GM23248 (cell line): ENCODE measurements around the gene USP37. TPM values are rescaled to one million over a fixed set of nuclear protein-coding genes. Genes with fewer than 3 reads are reported as not detected.

Experiments used
- DNase-seq: peaks from one replicate; pipeline ENCODE4 v3.0.0-alpha.2; 2015
- H2AFZ ChIP-seq: fragments of 200-600 bp; sonication (generic); 2 replicates; pipeline ENCODE4 v1.6.1; 2016; ENCODE audit warnings: antibody characterized with exemption
- H3F3A ChIP-seq: fragments of 200-600 bp; sonication (generic); 2 replicates; pipeline ENCODE4 v1.6.1; 2016; ENCODE audit warnings: mild to moderate bottlenecking, antibody characterized with exemption, mixed run types; ENCODE audit not compliant: insufficient read depth
- H3K27ac ChIP-seq: fragments of 200-600 bp; sonication (generic); 2 replicates; pipeline ENCODE4 v1.5.1; 2016; ENCODE audit warnings: mild to moderate bottlenecking
- H3K27me3 ChIP-seq: fragments of 200-600 bp; sonication (generic); replicated peaks from 2 replicates; pipeline ENCODE4 v1.6.1; 2016; ENCODE audit warnings: mild to moderate bottlenecking; ENCODE audit not compliant: insufficient read depth
- H3K36me3 ChIP-seq: fragments of 200-600 bp; sonication (generic); 2 replicates; pipeline ENCODE4 v1.6.1; 2016; ENCODE audit warnings: low read depth, mild to moderate bottlenecking
- H3K4me1 ChIP-seq: fragments of 200-600 bp; sonication (generic); 2 replicates; pipeline ENCODE4 v1.6.1; 2016; ENCODE audit warnings: mild to moderate bottlenecking; ENCODE audit not compliant: insufficient read depth
- H3K4me2 ChIP-seq: fragments of 200-600 bp; sonication (generic); one replicate; pipeline ENCODE4 v1.6.1; 2016; ENCODE audit warnings: mild to moderate bottlenecking; ENCODE audit not compliant: unreplicated experiment
- H3K4me3 ChIP-seq: fragments of 200-600 bp; sonication (generic); 2 replicates; pipeline ENCODE4 v1.5.1; 2016; ENCODE audit warnings: mild to moderate bottlenecking
- H3K79me2 ChIP-seq: fragments of 200-600 bp; sonication (generic); 2 replicates; pipeline ENCODE4 v1.6.1; 2016; ENCODE audit warnings: mild to moderate bottlenecking; ENCODE audit not compliant: insufficient read depth
- H3K9ac ChIP-seq: fragments of 200-600 bp; sonication (generic); 2 replicates; pipeline ENCODE4 v1.6.1; 2016; ENCODE audit warnings: mild to moderate bottlenecking
- H3K9me2 ChIP-seq: fragments of 200-600 bp; sonication (generic); 2 replicates; pipeline ENCODE4 v1.6.1; 2016; ENCODE audit warnings: mixed run types, mild to moderate bottlenecking, moderate library complexity; ENCODE audit not compliant: insufficient read depth
- H3K9me3 ChIP-seq: fragments of 200-600 bp; sonication (generic); one replicate; pipeline ENCODE4 v1.6.1; 2017; ENCODE audit warnings: low read depth
- H4K20me1 ChIP-seq: fragments of 200-600 bp; sonication (generic); 2 replicates; pipeline ENCODE4 v1.6.0; 2016; ENCODE audit not compliant: insufficient read depth
- EZH2 ChIP-seq: fragments of 200-600 bp; sonication (generic); IDR thresholded peaks from 2 replicates; pipeline ENCODE4 v1.6.1; 2018; ENCODE audit warnings: antibody characterized with exemption, mild to moderate bottlenecking; ENCODE audit not compliant: insufficient read depth, poor library complexity, severe bottlenecking
- EZH2phosphoT487 ChIP-seq: fragments of 200-600 bp; sonication (generic); IDR thresholded peaks from 2 replicates; pipeline ENCODE4 v1.6.1; 2018; ENCODE audit warnings: antibody characterized with exemption, moderate library complexity, mild to moderate bottlenecking, low read depth; ENCODE audit not compliant: insufficient read depth
- WGBS, 2 experiments: methylation state at CpG; one replicate each; pipeline ENCODE4 v1.1.6; 2015 to 2017; ENCODE audit warnings: low lambda C conversion rate in 2 of 2, low coverage in 1 of 2; ENCODE audit errors: missing lambda C conversion rate in 2 of 2; 5-methylcytosine and 5-hydroxymethylcytosine counted together
- in situ Hi-C: fragments of 300-500 bp; cut with MboI; formaldehyde crosslinking; loops from 2 replicates; pipeline ENCODE4 v1.15.0; 2020
- polyA plus RNA-seq: library from polyadenylated mRNA; unstranded; fragments of >200 nt; fragmentation: Nextera tagmentation; extraction: Ambion mirVana; gene quantifications from 2 replicates; pipeline ENCODE4 v1.2.1, GENCODE V29; 2016
- total RNA-seq: library from RNA; depleted of rRNA; stranded (reverse); fragments of >200 nt; shearing (Covaris generic); gene quantifications from 2 replicates; pipeline ENCODE4 v1.2.3, GENCODE V29; 2014

USP37 gene
- total and polyA plus RNA-seq, 2 experiments from 2014 or later, result 5.0 to 6.6 TPM

DNA sequence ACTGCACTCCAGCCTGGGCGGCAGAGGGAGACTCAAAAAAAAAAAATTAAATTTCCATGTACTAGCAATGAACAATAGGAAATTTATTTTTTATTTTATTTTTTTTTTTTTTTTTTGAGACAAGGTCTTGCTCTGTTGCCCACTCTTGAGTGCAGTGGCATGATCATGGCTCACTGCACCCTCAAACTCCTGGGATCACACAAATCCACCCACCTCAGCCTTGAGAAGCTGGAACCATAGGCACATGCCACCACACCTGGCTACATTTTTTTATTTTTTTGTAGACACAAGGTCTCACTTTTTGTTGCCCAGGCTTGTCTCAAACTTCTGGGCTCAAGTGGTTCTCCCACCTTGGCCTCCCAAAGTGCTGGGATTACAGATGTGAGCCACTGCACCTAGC lies 17.4 kb upstream of the USP37 start:
- WGBS, 2 experiments, result 100% methylated on average over 1 of the region's 1 CpG
- TF ChIP-seq EZH2phosphoT487, result no peak
- Histone ChIP-seq H4K20me1 (no peaks in the 10 kb centered on the region), H3K9me2 (no peaks in the 10 kb centered on the region), H3K27ac (no peak overlapping the region), H3K27me3 (no peaks in the 10 kb centered on the region), H2AFZ (no peak overlapping the region), H3K4me1 (peaks cover 18% of the 10 kb centered on the region), H3K9me3 (no peaks in the 10 kb centered on the region), H3K79me2 (peaks cover 49% of the 10 kb centered on the region), H3K36me3 (peaks cover 65% of the 10 kb centered on the region), H3K4me2 (no peak overlapping the region), H3K4me3 (no peak overlapping the region), H3K9ac (no peak overlapping the region), H3F3A (peaks cover 17% of the 10 kb centered on the region)
- in situ Hi-C loops, result no loop called here
- no peak for DNase-seq

DNA sequence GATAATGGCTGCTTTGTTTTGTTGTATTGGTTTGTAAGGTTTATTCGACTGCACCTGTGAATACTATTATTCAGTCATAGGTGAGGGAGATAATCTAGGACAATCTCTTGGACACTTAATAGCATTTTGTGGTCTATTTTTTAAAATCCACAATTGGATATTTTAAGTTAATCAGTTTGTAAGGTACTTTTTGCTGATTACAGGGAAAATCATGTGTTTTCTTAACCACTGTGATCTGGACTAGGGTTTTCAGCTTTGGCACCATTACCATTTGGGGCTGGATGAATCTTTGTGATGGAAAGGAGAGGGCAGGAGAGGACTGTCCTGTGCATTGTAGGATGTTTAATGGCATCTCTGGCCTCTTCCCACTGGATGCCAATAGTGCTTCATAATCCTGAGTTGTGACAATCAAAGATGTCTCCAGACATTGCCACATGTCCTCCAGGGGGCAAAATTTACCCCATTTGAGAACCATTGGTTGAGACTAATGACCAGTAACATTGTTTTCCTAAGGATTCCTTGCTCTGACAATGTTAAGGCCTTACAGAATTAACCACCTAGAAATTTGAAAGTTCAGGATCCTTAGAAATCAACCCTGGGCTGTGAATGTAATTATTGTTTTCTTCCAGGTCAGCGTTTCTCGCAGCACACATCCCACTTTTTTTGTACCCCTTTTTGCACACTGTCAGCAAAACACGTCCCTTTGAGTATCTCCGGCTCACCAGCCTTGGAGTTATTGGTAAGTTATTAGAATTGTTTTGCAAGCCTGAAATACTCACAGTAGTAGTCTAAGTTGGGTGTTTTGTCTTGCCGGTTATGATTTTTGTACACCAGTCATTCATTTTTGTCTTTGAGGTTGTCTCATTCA lies 16.1 kb upstream of the USP37 start:
- TF ChIP-seq EZH2, result no peak
- TF ChIP-seq EZH2phosphoT487, result no peak
- in situ Hi-C loops, result no loop called here
- Histone ChIP-seq H3K9me2 (no peaks in the 10 kb centered on the region), H3K27ac (no peak overlapping the region), H4K20me1 (no peaks in the 10 kb centered on the region), H3F3A (peaks cover 21% of the 10 kb centered on the region), H2AFZ (no peak overlapping the region), H3K36me3 (peaks cover 54% of the 10 kb centered on the region), H3K79me2 (peaks cover 58% of the 10 kb centered on the region), H3K4me3 (no peak overlapping the region), H3K9me3 (no peaks in the 10 kb centered on the region), H3K9ac (no peak overlapping the region), H3K4me2 (no peak overlapping the region), H3K4me1 (peaks cover 18% of the 10 kb centered on the region), H3K27me3 (no peaks in the 10 kb centered on the region)
- DNase-seq, result no peak
- WGBS, 2 experiments, result 94 to 97% methylated on average over 6 of the region's 6 CpGs

DNA sequence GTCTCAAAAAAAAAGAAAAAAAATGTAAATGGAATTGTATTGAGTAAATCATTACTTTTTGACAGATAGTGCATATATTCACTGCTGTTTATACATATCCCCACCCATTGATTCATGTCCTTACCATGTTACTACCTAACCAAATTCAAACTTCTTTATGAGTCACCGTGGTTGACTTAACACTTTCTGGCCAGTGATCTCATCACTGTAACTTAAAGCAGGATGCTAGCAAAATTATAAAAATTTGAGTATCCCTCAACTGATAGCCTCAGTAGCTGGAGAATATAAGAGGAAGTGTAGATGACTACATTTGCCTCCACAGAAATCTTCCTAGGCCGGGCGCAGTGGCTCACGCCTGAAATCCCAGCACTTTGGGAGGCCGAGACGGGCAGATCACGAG lies 13.9 kb upstream of the USP37 start:
- peak overlapping the region; percentile 57 for H3K27ac ChIP-seq
- H4K20me1 ChIP-seq, result no peaks in the 10 kb centered on the region
- no peak overlapping the region for H2AFZ ChIP-seq
- H3F3A ChIP-seq, result peaks cover 21% of the 10 kb centered on the region
- no peaks in the 10 kb centered on the region for H3K9me2 ChIP-seq
- no peaks in the 10 kb centered on the region for H3K9me3 ChIP-seq
- DNase-seq, result peak; percentile 94
- 55 to 65% methylated on average over 7 of the region's 7 CpGs for WGBS, 2 experiments
- peak overlapping the region; percentile 30; the same call in 1 of the 2 replicates for H3K9ac ChIP-seq
- peaks cover 40% of the 10 kb centered on the region for H3K36me3 ChIP-seq
- peaks cover 18% of the 10 kb centered on the region for H3K4me1 ChIP-seq
- TF ChIP-seq EZH2phosphoT487, result no peak
- no peak overlapping the region for H3K4me3 ChIP-seq
- peaks cover 80% of the 10 kb centered on the region for H3K79me2 ChIP-seq
- peak overlapping the region; percentile 24 for H3K4me2 ChIP-seq
- in situ Hi-C loops, result no loop called here
- H3K27me3 ChIP-seq, result no peaks in the 10 kb centered on the region

DNA sequence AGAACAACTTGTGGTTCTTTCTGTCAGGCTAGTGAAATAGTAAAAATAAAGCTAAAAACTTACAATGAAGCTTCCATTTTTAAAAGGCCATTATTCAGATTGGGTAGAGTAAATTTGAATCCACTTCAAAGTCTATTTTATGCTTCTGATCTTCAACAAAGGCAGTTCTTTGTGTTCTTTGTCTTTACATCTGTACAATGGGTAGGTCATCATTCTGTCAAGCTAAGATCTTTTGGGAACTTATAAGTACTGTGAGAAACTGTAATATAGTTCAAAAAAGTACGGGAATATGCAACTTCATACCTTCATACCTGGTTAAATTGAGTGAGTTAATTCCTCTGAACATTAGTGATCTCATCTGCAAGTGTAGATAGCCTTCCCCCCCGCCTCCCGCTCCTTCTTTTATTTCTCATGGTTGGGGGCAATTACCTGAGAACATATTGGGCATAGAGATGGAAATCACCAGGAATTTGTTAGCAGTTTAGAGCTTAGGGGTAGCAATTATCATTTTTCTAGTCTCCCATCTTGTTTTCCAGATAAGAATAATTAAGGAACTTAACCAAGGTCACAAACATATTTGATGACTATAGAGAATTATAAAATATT lies 10.2 kb upstream of the USP37 start:
- TF ChIP-seq EZH2 (no peak), EZH2phosphoT487 (no peak)
- Histone ChIP-seq H3K9me3 (no peaks in the 10 kb centered on the region), H3F3A (peaks cover 21% of the 10 kb centered on the region), H3K27me3 (no peaks in the 10 kb centered on the region), H3K27ac (no peak overlapping the region), H3K79me2 (peaks cover 93% of the 10 kb centered on the region), H4K20me1 (no peaks in the 10 kb centered on the region; the same call in 1 of the 2 replicates), H3K4me1 (peaks cover 18% of the 10 kb centered on the region), H3K36me3 (peaks cover 31% of the 10 kb centered on the region), H3K4me3 (no peak overlapping the region), H3K4me2 (no peak overlapping the region), H3K9ac (no peak overlapping the region), H2AFZ (no peak overlapping the region), H3K9me2 (no peaks in the 10 kb centered on the region)
- in situ Hi-C loops, result no loop called here
- 100% methylated on average over 3 of the region's 3 CpGs for WGBS, 2 experiments
- no peak for DNase-seq
